Panc1 (cell line): ENCODE results near the gene EQTN.

ENCODE experiments used
- CTCF ChIP-seq: fragments of 450-650 bp; IDR thresholded peaks from 2 replicates; pipeline ENCODE4 v1.5.1; 2017; ENCODE audit warnings: mild to moderate bottlenecking
- POLR2AphosphoS5 ChIP-seq: IDR thresholded peaks from 2 replicates; pipeline ENCODE4 v1.6.1; 2012; ENCODE audit warnings: mild to moderate bottlenecking, low read depth, low read length, moderate library complexity
- REST ChIP-seq, 2 experiments: IDR thresholded peaks; 2 replicates each; pipeline ENCODE4 v1.6.1; 2011 to 2012; ENCODE audit warnings: low read depth in 2 of 2, control low read depth in 1 of 2, low read length in 1 of 2, mild to moderate bottlenecking in 1 of 2, moderate library complexity in 1 of 2; ENCODE audit not compliant: insufficient read depth in 1 of 2
- SIN3A ChIP-seq: IDR thresholded peaks from 2 replicates; pipeline ENCODE4 v1.6.1; 2012; ENCODE audit warnings: low read depth, mild to moderate bottlenecking, low read length, moderate library complexity, borderline replicate concordance; ENCODE audit not compliant: insufficient read depth
- TCF7L2 ChIP-seq: IDR thresholded peaks from 2 replicates; pipeline ENCODE4 v1.6.1; 2011; ENCODE audit warnings: mild to moderate bottlenecking, low read depth, low read length, inconsistent platforms

DNA sequence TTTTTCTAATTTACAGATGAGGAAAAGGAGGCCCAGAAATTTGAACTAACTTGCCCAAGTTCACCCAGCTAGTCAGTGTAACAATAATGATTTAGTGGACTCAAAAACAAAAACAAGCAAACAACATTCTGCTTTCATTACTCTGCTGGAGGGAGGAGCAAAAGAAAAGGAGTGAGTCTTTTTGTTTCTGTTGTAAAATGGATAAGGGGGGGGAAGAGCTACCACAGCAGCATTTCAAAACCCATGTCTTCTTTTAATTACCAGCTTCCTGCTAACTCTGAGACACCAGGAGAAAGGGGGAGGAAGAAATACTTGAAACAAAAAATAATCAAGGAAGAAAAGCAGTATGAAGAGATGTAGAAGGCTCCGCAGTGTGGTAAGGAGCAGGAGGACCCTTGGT, 39.2 kb upstream of the EQTN start:
- no peak for TF ChIP-seq CTCF
- no peak for TF ChIP-seq SIN3A
- no peak for TF ChIP-seq POLR2AphosphoS5
- no peak for TF ChIP-seq REST (IDR thresholded peaks at IDR 0.05; ENCODE audit: insufficient read depth in 1 of 2, low read depth in 2 of 2, low read length in 1 of 2)
- no peak for TF ChIP-seq TCF7L2
